OCI-LY3 (cell line): ENCODE data around the gene CASQ2.
"Not testable (repeated sequence)": the region's sequence is repeated elsewhere in the genome, so short reads cannot be mapped to it uniquely, and the experiment has no call there.

Source experiments
- CTCF ChIP-seq: fragments of 200-600, 300-600 bp; sonication (generic); IDR thresholded peaks from 2 replicates; pipeline ENCODE4 v1.5.1; 2014; ENCODE audit warnings: antibody characterized with exemption, low read length, low read depth
- EZH2phosphoT487 ChIP-seq: fragments of 200-600 bp; shearing (Covaris generic); IDR thresholded peaks from 2 replicates; pipeline ENCODE4 v1.6.1; 2018; ENCODE audit warnings: antibody characterized with exemption, mixed run types, low read depth

DNA sequence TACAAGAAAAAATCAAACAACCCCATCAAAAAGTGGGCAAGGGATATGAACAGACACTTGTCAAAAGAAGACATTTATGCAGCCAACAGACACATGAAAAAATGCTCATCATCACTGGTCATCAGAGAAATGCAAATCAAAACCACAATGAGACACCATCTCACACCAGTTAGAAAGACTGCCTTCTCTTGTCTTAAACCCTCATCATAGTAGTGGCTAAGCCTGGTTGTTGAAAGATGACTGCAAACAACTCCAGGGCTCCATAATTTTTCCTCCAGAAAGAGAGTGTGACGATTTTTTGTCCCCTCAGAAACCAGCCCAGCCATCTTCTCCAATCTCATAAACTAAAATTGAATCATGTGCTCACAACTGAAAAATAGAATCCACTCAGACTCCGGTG lies 12.1 kb upstream of the CASQ2 start:
- not testable (repeated sequence) for TF ChIP-seq CTCF, EZH2phosphoT487
